HUES64 (cell line): ENCODE results near the gene SPATA18.

Experiments used
- H3K27ac ChIP-seq: 2 replicates; pipeline ENCODE4 v1.7.0; 2013; ENCODE audit warnings: low read depth, low read length, inconsistent platforms
- H3K27me3 ChIP-seq: 2 replicates; pipeline ENCODE4 v1.6.1; 2013; ENCODE audit warnings: mild to moderate bottlenecking, low read length; ENCODE audit not compliant: insufficient read depth
- H3K36me3 ChIP-seq: 2 replicates; pipeline ENCODE4 v1.6.1; 2013; ENCODE audit warnings: mild to moderate bottlenecking, low read length; ENCODE audit not compliant: insufficient read depth
- H3K4me1 ChIP-seq: 2 replicates; pipeline ENCODE4 v1.6.1; 2013; ENCODE audit warnings: mild to moderate bottlenecking, low read length, moderate library complexity; ENCODE audit not compliant: insufficient read depth
- H3K4me3 ChIP-seq: 2 replicates; pipeline ENCODE4 v1.5.1; 2013; ENCODE audit warnings: mild to moderate bottlenecking, low read length, moderate library complexity
- H3K9ac ChIP-seq: 2 replicates; pipeline ENCODE4 v1.6.1; 2013; ENCODE audit warnings: mild to moderate bottlenecking, low read depth, low read length
- H3K9me3 ChIP-seq: 2 replicates; pipeline ENCODE4 v1.6.1; 2013; ENCODE audit warnings: low read depth, low read length; ENCODE audit not compliant: insufficient read depth
- WGBS: fragments of 150-250, 120-280 bp; methylation state at CpG from one replicate; pipeline ENCODE4 v1.1.7; 2013; ENCODE audit warnings: missing lambda C conversion rate; 5-methylcytosine and 5-hydroxymethylcytosine counted together

SPATA18 gene

DNA sequence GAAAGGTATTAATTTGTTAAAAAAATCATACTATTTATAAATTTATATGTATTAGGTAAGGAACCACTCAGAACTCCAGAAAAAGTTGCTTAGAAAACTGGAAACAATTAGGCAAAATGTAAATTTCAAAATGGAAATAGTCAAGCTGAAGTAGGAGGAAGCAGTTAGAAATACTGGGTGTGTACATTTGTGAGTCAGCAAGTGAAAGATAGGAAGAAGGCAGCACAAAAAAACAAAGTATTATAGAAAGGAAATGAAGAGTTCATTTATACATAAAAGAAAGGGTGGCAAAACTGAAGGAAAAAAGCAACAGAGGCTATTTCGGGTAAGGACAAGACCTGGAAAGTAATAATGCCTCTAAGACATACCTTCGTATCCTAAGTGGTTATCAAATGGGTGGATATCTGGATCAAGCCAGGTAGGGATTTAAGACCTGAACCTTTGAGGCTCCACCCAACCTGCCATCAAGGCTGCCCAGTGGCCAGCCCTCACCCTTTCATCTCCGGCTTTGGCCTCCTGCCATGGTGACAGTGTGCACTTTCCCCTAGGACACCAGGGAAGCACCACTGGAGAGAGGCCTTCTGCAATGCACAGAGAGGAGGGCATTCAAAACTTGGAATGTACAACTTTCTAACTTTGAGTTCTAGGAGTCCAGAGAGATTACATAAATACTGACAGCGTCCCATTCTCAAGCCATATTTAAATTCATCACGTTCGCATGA, 31.0 kb upstream of the SPATA18 start, which contains the start of gene LRRC66:
Gene LRRC66 (minus strand): TSS at position 428 of the 722 bp plus-strand sequence. CDS start 2,750 bp downstream, outside the sequence.
- Histone ChIP-seq H3K9me3 (no peaks in the 10 kb centered on the region), H3K36me3 (peaks cover 34% of the 10 kb centered on the region), H3K9ac (no peak within 1 kb of the TSS), H3K4me1 (no peaks in the 10 kb centered on the region), H3K27ac (no peak within 1 kb of the TSS), H3K27me3 (no peaks in the 10 kb centered on the region), H3K4me3 (no peak within 1 kb of the TSS)
- WGBS, result 93% methylated on average over 6 of the region's 6 CpGs

DNA sequence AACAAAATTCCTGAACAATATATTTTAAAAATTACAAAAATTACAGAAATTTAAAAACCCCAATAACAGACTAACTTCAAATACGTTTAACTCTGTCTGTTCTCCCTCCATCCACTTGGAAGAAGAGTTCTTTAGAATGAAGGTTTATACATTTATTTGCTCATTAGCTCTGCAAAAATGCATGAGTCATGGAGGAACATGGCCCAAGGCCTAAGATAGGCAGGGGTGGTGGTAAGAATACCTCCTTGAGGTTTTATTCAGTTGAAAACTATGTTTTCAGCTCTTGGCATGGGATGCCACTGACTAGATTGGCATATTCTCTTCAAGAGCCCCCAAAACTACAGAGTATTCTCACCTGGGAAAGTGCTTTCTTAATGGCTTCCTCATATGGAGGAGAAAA, 22.1 kb upstream of the SPATA18 start:
- Histone ChIP-seq H3K4me1 (no peaks in the 10 kb centered on the region), H3K9me3 (no peaks in the 10 kb centered on the region), H3K27me3 (no peaks in the 10 kb centered on the region), H3K9ac (no peak overlapping the region), H3K4me3 (no peak overlapping the region), H3K36me3 (peaks cover 85% of the 10 kb centered on the region), H3K27ac (no peak overlapping the region)
- WGBS, result 100% methylated on average over 1 of the region's 1 CpG

DNA sequence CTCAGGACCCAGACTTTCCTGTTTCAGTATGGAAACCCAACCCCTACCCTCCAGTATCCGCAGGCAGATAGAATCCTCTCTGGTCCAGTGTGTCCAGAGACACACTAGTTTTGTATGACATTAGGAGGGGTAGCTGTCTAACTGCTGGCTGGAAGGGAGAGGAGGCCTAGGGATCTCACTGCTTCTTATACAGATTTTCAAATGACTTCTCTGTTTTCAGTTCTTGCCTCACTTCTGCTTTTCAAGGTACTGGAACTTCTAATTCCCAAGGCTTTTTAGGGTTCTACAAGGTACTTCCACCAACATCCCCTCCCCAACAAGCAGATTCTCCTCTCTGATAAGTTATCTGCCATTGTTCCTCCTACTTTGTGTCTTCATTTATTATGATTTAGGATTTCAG, 19.1 kb upstream of the SPATA18 start:
- Histone ChIP-seq H3K27ac (no peak overlapping the region), H3K36me3 (peaks cover 63% of the 10 kb centered on the region), H3K9me3 (no peaks in the 10 kb centered on the region), H3K4me1 (peaks cover 6% of the 10 kb centered on the region; the same call in 1 of the 2 replicates), H3K4me3 (no peak overlapping the region), H3K9ac (no peak overlapping the region), H3K27me3 (no peaks in the 10 kb centered on the region)
- WGBS, result no CpG with 5 or more reads among the region's 1 CpG

DNA sequence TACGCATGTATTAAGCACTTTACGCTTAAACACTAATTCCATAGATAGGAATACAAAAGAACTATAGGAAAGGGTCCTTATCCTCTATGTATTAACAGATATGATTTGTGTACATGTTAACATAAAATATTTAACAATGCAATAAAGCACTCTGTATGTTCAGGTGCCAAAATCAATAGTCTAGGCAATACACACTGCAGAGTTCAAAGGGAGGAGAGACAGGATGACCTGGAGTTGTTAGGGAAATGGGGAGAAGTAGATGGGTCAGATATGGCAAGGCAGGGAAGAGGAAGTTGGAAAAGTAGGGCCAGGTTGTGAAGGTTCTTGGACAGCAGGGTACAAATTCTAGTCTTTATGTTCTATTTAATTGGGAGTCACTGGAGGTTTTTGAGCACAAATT, 15.9 kb upstream of the SPATA18 start:
- Histone ChIP-seq H3K4me3 (no peak overlapping the region), H3K4me1 (peaks cover 10% of the 10 kb centered on the region; the same call in 1 of the 2 replicates), H3K27ac (no peak overlapping the region), H3K9ac (no peak overlapping the region), H3K9me3 (no peaks in the 10 kb centered on the region), H3K27me3 (peaks cover 16% of the 10 kb centered on the region), H3K36me3 (peaks cover 34% of the 10 kb centered on the region)
- WGBS, result 100% methylated on average over 1 of the region's 2 CpGs

DNA sequence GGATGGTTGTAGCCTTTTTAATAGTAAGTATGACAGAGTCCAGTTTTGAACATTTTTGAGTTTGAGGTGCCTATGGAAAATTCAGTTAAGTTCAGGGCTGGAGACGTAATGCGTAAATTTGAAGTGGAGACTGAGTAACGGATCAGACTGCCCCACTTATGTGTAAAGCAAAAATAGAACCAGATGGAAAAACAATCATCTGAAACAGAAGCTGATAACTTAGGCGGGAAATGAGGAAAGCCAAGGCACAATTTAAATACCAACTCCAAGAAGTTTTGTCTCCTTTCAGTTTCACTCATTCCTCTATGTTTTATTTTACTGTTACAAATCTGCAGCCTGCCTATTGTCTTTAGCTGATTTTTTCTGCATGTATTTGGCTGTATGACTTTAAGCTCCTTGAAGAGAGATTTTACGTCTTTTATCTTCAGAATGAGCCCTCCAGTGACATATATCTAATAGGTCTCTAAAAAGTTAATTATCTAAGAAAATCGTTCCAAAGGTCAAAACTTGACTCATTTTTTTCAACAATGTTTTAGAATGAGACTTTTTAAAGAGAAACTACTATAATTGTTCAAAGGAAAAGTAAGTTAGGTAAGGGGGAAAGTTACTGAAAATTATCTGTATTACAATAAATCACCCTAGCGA, 14.1 kb upstream of the SPATA18 start:
- H3K27me3 ChIP-seq, result peaks cover 33% of the 10 kb centered on the region
- H3K4me3 ChIP-seq, result peak overlapping the region; percentile 97
- WGBS, result 93% methylated on average over 4 of the region's 7 CpGs
- peaks cover 16% of the 10 kb centered on the region for H3K36me3 ChIP-seq
- H3K4me1 ChIP-seq, result peaks cover 10% of the 10 kb centered on the region; the same call in 1 of the 2 replicates
- H3K27ac ChIP-seq, result no peak overlapping the region
- H3K9ac ChIP-seq, result peak overlapping the region; percentile 82; the same call in 1 of the 2 replicates
- no peaks in the 10 kb centered on the region for H3K9me3 ChIP-seq

DNA sequence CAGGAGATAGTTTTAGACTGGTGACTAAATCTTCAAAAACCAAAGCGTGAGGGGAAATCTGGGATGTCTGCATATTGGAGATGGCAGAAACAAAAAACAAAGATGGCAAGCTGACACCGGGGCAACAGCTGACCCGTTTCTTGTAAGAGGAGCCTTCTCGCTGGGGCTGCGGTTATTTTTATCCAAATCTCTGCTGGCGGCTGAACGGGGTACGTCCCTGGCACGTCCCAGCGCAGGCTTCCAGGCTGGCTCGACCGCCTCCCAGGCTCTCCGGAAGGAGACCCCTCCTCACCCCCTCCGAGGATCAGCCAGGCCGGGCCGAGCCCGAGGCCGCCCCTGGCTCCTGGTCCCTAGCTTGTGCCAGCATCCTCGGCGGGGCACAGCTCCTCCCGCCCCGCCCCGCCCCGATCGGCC, 13.4 kb upstream of the SPATA18 start:
- Histone ChIP-seq H3K36me3 (peaks cover 10% of the 10 kb centered on the region), H3K27me3 (peaks cover 35% of the 10 kb centered on the region), H3K9ac (peak overlapping the region; percentile 82), H3K9me3 (no peaks in the 10 kb centered on the region), H3K4me1 (peaks cover 10% of the 10 kb centered on the region; the same call in 1 of the 2 replicates), H3K27ac (0 out of 2 replicates have a peak overlapping the region, but pooled peaks have one; percentile 22), H3K4me3 (peak overlapping the region; percentile 97)
- under 1% methylated on average over 25 of the region's 25 CpGs for WGBS

DNA sequence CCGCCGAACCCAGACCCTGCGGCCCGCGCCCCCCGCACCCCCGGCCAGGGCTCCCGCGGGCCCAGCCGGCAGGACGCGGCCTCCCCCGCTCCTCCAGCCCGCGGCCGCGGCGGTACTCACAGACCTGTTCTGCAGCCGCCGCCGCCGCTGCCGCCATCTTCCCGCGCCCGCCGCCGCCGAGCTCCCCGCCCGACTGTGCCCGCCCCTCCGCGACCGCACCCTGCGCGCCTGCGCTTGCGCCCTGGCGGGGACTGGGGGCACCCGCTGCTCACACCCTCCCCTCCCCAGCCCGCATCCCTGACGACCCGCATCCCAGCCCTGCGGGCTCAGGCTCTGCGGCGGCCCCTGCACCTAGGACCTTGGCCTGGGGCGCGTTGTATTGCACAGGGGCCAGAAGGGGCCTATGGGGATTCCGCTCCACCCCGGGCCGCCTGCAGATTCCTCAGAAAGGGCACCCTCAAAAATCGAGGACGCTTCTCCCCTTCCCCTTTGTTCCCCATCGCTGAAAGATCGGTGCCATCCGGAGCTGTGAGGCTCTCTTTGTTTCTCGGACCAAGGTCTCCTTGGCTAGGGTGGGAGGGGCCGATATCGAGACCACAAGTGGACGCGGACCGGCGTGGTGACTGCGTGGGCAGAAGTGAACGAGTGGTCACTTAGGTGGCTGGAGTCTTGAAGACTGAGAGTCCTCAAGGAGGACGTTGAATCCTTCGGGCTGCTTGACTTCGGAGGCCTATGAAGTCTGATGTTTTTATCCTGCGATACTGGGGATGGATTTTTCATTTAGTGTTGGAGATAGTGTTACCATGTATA, 12.8 kb upstream of the SPATA18 start, which contains the start of gene SGCB:
Gene SGCB (minus strand): TSS at position 197 of the 810 bp plus-strand sequence. CDS start 40 bp downstream, at position 157.
- Histone ChIP-seq H3K27ac (peak within 1 kb of the TSS; percentile 28; the same call in 1 of the 2 replicates), H3K9ac (peak within 1 kb of the TSS; percentile 82), H3K4me1 (peaks cover 10% of the 10 kb centered on the region; the same call in 1 of the 2 replicates), H3K36me3 (peaks cover 4% of the 10 kb centered on the region), H3K4me3 (peak within 1 kb of the TSS; percentile 97), H3K27me3 (peaks cover 37% of the 10 kb centered on the region), H3K9me3 (no peaks in the 10 kb centered on the region)
- WGBS, result 5% methylated on average over 70 of the region's 70 CpGs

DNA sequence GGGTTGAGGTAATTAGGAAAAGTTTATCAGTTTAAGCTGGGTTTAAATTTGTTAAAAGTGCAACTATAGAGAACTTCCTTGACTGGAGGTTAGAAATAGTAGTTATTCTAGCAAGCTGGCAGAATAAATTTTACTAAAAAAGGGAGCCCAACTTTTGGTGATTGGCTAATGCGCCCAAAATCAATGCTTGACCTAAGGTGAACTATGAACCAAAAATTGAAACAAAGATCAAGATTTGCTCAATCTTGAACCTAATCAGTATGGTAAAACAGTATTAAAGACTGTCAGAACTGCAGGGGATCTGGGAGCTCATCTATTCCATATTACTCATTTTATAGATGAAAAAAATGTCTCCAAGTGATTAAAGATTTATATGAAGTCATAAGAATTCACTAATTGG, 6.1 kb upstream of the SPATA18 start:
- Histone ChIP-seq H3K9ac (no peak overlapping the region), H3K4me3 (no peak overlapping the region), H3K27ac (no peak overlapping the region), H3K36me3 (no peaks in the 10 kb centered on the region), H3K9me3 (peaks cover 6% of the 10 kb centered on the region; the same call in 1 of the 2 replicates), H3K4me1 (no peaks in the 10 kb centered on the region; the same call in 1 of the 2 replicates), H3K27me3 (peaks cover 30% of the 10 kb centered on the region)
- 96% methylated on average over 1 of the region's 1 CpG for WGBS

DNA sequence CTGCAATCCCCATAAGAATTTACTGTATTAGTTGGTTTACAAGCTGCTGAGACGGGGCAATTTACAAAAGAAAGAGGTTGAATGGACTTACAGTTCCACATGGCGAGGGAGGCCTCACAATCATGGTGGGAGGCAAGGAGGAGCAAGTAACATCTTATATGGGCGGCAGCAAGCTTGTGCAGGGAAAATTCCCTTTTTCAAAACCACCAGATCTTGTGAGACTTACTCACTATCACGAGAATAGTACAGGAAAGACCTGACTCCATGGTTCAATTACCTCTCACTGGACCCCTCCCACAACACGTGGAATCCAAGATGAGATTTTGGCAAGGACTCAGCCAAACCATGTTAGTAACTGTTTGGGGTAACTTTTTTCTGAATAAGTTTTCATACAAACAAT, 1.8 kb upstream of the SPATA18 start:
- peaks cover 41% of the 10 kb centered on the region for H3K27me3 ChIP-seq
- 88% methylated on average over 5 of the region's 5 CpGs for WGBS

DNA sequence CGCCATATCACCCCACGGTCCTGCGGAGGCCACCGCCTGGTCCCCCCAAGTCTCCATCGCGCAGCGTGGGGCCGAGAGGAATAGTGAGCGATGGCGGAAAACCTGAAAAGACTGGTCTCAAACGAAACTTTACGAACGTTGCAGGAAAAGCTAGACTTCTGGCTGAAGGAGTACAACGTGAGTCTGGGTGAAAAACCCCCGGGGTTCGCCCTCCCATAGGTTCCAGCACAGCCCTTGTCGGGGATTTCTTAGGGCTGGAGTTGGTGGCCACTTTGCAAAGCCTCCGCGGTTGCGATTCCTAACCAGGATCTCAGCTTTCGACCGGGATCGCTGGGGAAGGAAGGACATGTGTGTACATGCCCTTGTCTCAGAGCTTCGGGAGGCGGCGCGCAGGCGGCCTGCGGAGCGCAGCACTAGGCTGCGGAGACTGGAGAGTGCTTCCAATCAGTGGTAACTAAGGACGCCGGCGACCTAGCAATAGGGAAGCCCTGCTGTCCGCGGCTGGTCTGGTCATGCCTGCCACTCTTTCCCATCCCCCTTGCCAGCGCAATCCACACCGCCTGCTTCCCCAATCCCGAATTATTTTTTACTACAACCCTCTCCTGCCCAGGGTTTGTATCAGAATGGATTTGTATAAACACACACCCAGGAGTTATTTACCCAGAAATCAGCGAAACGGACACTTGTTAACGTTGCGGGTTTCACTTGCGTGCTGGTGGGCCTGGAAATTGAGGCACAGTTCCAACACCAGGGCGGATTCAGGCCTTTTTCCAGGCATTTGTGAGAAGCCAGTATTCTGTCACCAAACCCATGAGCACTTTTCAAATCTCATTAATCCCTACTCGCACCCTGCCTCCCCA, 741 bp downstream of the SPATA18 start:
- H3K36me3 ChIP-seq, result no peaks in the 10 kb centered on the region
- H3K9ac ChIP-seq, result peak overlapping the region; percentile 74
- peak overlapping the region; percentile 78 for H3K4me3 ChIP-seq
- 3% methylated on average over 46 of the region's 46 CpGs for WGBS
- peaks cover 41% of the 10 kb centered on the region for H3K27me3 ChIP-seq
- H3K27ac ChIP-seq, result peak overlapping the region; percentile 73; the same call in 1 of the 2 replicates
- H3K9me3 ChIP-seq, result peaks cover 6% of the 10 kb centered on the region; the same call in 1 of the 2 replicates
- H3K4me1 ChIP-seq, result peaks cover 13% of the 10 kb centered on the region

More for the DNA sequence above, 1.8 kb upstream of the SPATA18 start:
- Histone ChIP-seq H3K27ac (no peak overlapping the region), H3K36me3 (no peaks in the 10 kb centered on the region), H3K9ac (no peak overlapping the region), H3K4me3 (no peak overlapping the region), H3K4me1 (peaks cover 13% of the 10 kb centered on the region), H3K9me3 (peaks cover 6% of the 10 kb centered on the region; the same call in 1 of the 2 replicates)
